H1 (cell line): ENCODE measurements around the gene RHOH. TPM values are rescaled to one million over a fixed set of nuclear protein-coding genes. Genes with fewer than 3 reads are reported as not detected.

Experiments
- CTCF ChIA-PET: fragments of 300-600 bp; sonication (Branson Sonifier 250); formaldehyde crosslinking; loops from one replicate; lab custom pipeline; 2021; ENCODE audit not compliant: partially characterized antibody; lab: Charles Lee
- POLR2A ChIA-PET: fragments of 300-600 bp; sonication (Branson Sonifier 250); formaldehyde crosslinking; loops from one replicate; lab custom pipeline; 2021; ENCODE audit warnings: inconsistent platforms; ENCODE audit not compliant: partially characterized antibody; lab: Charles Lee
- DNase-seq, 2 experiments: peaks; one replicate each; pipeline versions ENCODE4 v3.0.0 to v3.0.0-alpha.2; 2010 to 2022; ENCODE audit warnings: low spot score in 2 of 2, low read depth in 1 of 2, mixed read lengths in 1 of 2
- FAIRE-seq: peaks from 2 replicates; lab custom pipeline; 2011; peaks lifted over from hg19 to GRCh38; lab: Jason Lieb, UNC
- H2AFZ ChIP-seq: 2 replicates; pipeline ENCODE4 v1.8.1; 2012; ENCODE audit warnings: low read length, inconsistent platforms
- H2AK5ac ChIP-seq: 2 replicates; pipeline ENCODE4 v1.6.1; 2013; ENCODE audit warnings: low read depth, low read length
- H2BK120ac ChIP-seq: replicated peaks from 2 replicates; pipeline ENCODE3; 2013; ENCODE audit warnings: low read depth, low read length, inconsistent platforms
- H2BK12ac ChIP-seq: 2 replicates; pipeline ENCODE4 v1.6.1; 2013; ENCODE audit warnings: low read depth, low read length
- H2BK15ac ChIP-seq: 2 replicates; pipeline ENCODE4 v1.6.1; 2013; ENCODE audit warnings: low read length
- H2BK20ac ChIP-seq: 2 replicates; pipeline ENCODE4 v1.6.1; 2013; ENCODE audit warnings: low read length
- H2BK5ac ChIP-seq: 2 replicates; pipeline ENCODE4 v1.6.1; 2013; ENCODE audit warnings: low read depth, low read length
- H3K14ac ChIP-seq: 2 replicates; pipeline ENCODE4 v1.6.1; 2013; ENCODE audit warnings: inconsistent platforms; ENCODE audit not compliant: insufficient read length
- H3K18ac ChIP-seq: 2 replicates; pipeline ENCODE4 v1.6.1; 2013; ENCODE audit warnings: low read length; ENCODE audit errors: extremely low read depth
- H3K23ac ChIP-seq: 2 replicates; pipeline ENCODE4 v1.6.1; 2013; ENCODE audit warnings: inconsistent platforms; ENCODE audit not compliant: insufficient read length
- H3K23me2 ChIP-seq: 2 replicates; pipeline ENCODE4 v1.6.1; 2013; ENCODE audit warnings: low read depth, low read length
- H3K27ac ChIP-seq: 2 replicates; pipeline ENCODE4 v1.6.1; 2011; ENCODE audit warnings: low read depth, low read length, inconsistent platforms
- H3K27me3 ChIP-seq, 4 experiments: replicated peaks in 1 of 4; 1 replicate in 1 of 4; 2 replicates in 3 of 4; pipeline versions ENCODE4 v1.6.1 to v1.8.1; 2011 to 2013; ENCODE audit warnings: low read length in 3 of 4, mild to moderate bottlenecking in 3 of 4, inconsistent platforms in 2 of 4, mixed read lengths in 2 of 4, moderate library complexity in 1 of 4; ENCODE audit not compliant: control insufficient read depth in 3 of 4, insufficient read depth in 3 of 4; ENCODE audit errors: extremely low read depth in 1 of 4
- H3K36me3 ChIP-seq, 4 experiments: 2 replicates each; pipeline versions ENCODE4 v1.6.1 to v1.8.1; 2011 to 2013; ENCODE audit warnings: mild to moderate bottlenecking in 4 of 4, low read length in 3 of 4, moderate library complexity in 2 of 4, control low read depth in 1 of 4, inconsistent platforms in 1 of 4; ENCODE audit not compliant: insufficient read depth in 4 of 4, control insufficient read depth in 2 of 4
- H3K4ac ChIP-seq: replicated peaks from 2 replicates; pipeline ENCODE3; 2013; ENCODE audit warnings: low read length, low read depth, mixed read lengths, inconsistent platforms; ENCODE audit not compliant: insufficient read length
- H3K4me1 ChIP-seq, 4 experiments: replicated peaks in 1 of 4; 1 replicate in 1 of 4; 2 replicates in 3 of 4; pipeline versions ENCODE4 v1.6.1 to v1.8.1; 2011 to 2013; ENCODE audit warnings: low read length in 3 of 4, inconsistent platforms in 2 of 4, mixed read lengths in 1 of 4; ENCODE audit not compliant: insufficient read depth in 4 of 4, control insufficient read depth in 3 of 4
- H3K4me2 ChIP-seq, 2 experiments: 2 replicates each; pipeline versions ENCODE4 v1.6.1 to v1.8.1; 2011 to 2013; ENCODE audit warnings: low read depth in 2 of 2, low read length in 2 of 2, control low read depth in 1 of 2, inconsistent platforms in 1 of 2, mild to moderate bottlenecking in 1 of 2; ENCODE audit not compliant: insufficient read depth in 1 of 2
- H3K4me3 ChIP-seq, 4 experiments: fragments of 200-600, 300-600 bp in 1 of 4; sonication (generic), shearing (Covaris generic), sonication (Bioruptor Twin) in 1 of 4; 2 replicates each; pipeline versions ENCODE4 v1.5.1 to v1.8.1; 2011 to 2016; ENCODE audit warnings: low read length in 4 of 4, low read depth in 3 of 4, control low read depth in 2 of 4, inconsistent platforms in 2 of 4, mild to moderate bottlenecking in 2 of 4, mixed read lengths in 1 of 4, moderate library complexity in 1 of 4; ENCODE audit not compliant: insufficient read depth in 2 of 4; ENCODE audit errors: extremely low read depth in 1 of 4
- H3K56ac ChIP-seq: replicated peaks from 2 replicates; pipeline ENCODE3; 2013; ENCODE audit warnings: low read depth, mild to moderate bottlenecking, mixed read lengths, low read length, inconsistent platforms; ENCODE audit not compliant: insufficient read length
- H3K79me1 ChIP-seq: 2 replicates; pipeline ENCODE4 v1.6.1; 2013; ENCODE audit warnings: low read depth, low read length, control low read depth
- H3K79me2 ChIP-seq, 2 experiments: 2 replicates each; pipeline versions ENCODE4 v1.6.1 to v1.8.1; 2012 to 2013; ENCODE audit warnings: low read length in 2 of 2, mild to moderate bottlenecking in 2 of 2, inconsistent platforms in 1 of 2; ENCODE audit not compliant: insufficient read depth in 2 of 2, control insufficient read depth in 1 of 2
- H3K9ac ChIP-seq, 4 experiments: replicated peaks in 1 of 4; 1 replicate in 1 of 4; 2 replicates in 3 of 4; pipeline versions ENCODE4 v1.6.1 to v1.8.1; 2011 to 2013; ENCODE audit warnings: low read depth in 3 of 4, low read length in 3 of 4, control low read depth in 2 of 4, mild to moderate bottlenecking in 2 of 4, moderate library complexity in 2 of 4, inconsistent platforms in 1 of 4; ENCODE audit errors: extremely low read depth in 1 of 4
- H3K9me3 ChIP-seq, 2 experiments: 2 replicates each; pipeline versions ENCODE4 v1.6.1 to v1.8.1; 2012 to 2013; ENCODE audit warnings: mild to moderate bottlenecking in 2 of 2, moderate library complexity in 2 of 2, control low read depth in 1 of 2, inconsistent platforms in 1 of 2, low read depth in 1 of 2, low read length in 1 of 2, mixed read lengths in 1 of 2; ENCODE audit not compliant: insufficient read depth in 2 of 2
- H4K20me1 ChIP-seq, 2 experiments: replicated peaks in 1 of 2; 2 replicates each; pipeline versions ENCODE3 to v1.8.1; 2011 to 2013; ENCODE audit warnings: inconsistent platforms in 2 of 2, low read length in 2 of 2, mild to moderate bottlenecking in 1 of 2; ENCODE audit not compliant: insufficient read depth in 2 of 2, control insufficient read depth in 1 of 2
- H4K5ac ChIP-seq: 2 replicates; pipeline ENCODE4 v1.6.1; 2013; ENCODE audit warnings: low read length, low read depth, mixed read lengths, inconsistent platforms; ENCODE audit not compliant: insufficient read length
- H4K8ac ChIP-seq: 2 replicates; pipeline ENCODE4 v1.8.0; 2013; ENCODE audit warnings: mild to moderate bottlenecking, moderate library complexity, low read length, inconsistent platforms; ENCODE audit not compliant: insufficient read depth; ENCODE audit errors: extremely low read depth
- H4K91ac ChIP-seq: replicated peaks from 2 replicates; pipeline ENCODE3; 2013; ENCODE audit warnings: low read length, mixed read lengths, inconsistent platforms; ENCODE audit not compliant: insufficient read length
- ASH2L ChIP-seq: fragments of 200-600, 300-600 bp; sonication (generic); IDR thresholded peaks from one replicate; pipeline ENCODE4 v1.7.1; 2017; ENCODE audit warnings: low read length
- ATF2 ChIP-seq: IDR thresholded peaks from 2 replicates; pipeline ENCODE4 v1.6.1; 2012; ENCODE audit warnings: low read length, inconsistent platforms
- BACH1 ChIP-seq: IDR thresholded peaks from 2 replicates; pipeline ENCODE4 v1.6.1; 2012; ENCODE audit warnings: low read length, improper control_type of control experiment
- CHD2 ChIP-seq: IDR thresholded peaks from 2 replicates; pipeline ENCODE4 v1.6.1; 2012; ENCODE audit warnings: low read length, improper control_type of control experiment
- EGR1 ChIP-seq: IDR thresholded peaks from 2 replicates; pipeline ENCODE4 v1.6.1; 2011; ENCODE audit warnings: low read depth, low read length, borderline replicate concordance
- GABPA ChIP-seq: IDR thresholded peaks from 2 replicates; pipeline ENCODE4 v1.6.1; 2011; ENCODE audit warnings: mild to moderate bottlenecking, low read length, moderate library complexity, borderline replicate concordance; ENCODE audit not compliant: insufficient read depth
- GTF2F1 ChIP-seq: IDR thresholded peaks from 2 replicates; pipeline ENCODE4 v1.6.1; 2012; ENCODE audit warnings: low read depth, low read length, improper control_type of control experiment, borderline replicate concordance
- KDM1A ChIP-seq: fragments of 200-600, 300-600 bp; sonication (generic); IDR thresholded peaks from 2 replicates; pipeline ENCODE4 v1.7.1; 2016; ENCODE audit warnings: mild to moderate bottlenecking, low read length, borderline replicate concordance
- SUZ12 ChIP-seq: fragments of 200-600 bp; sonication (generic); IDR thresholded peaks from 2 replicates; pipeline ENCODE4 v1.6.1; 2012; ENCODE audit warnings: mild to moderate bottlenecking, inconsistent platforms, low read length, moderate library complexity, mixed read lengths
- TAF7 ChIP-seq: optimal IDR thresholded peaks from 2 replicates; pipeline ENCODE3; 2011; ENCODE audit warnings: low read depth, mild to moderate bottlenecking, inconsistent platforms, low read length, moderate library complexity, borderline replicate concordance
- TCF12 ChIP-seq: IDR thresholded peaks from 2 replicates; pipeline ENCODE4 v1.6.1; 2011; ENCODE audit warnings: low read depth, mild to moderate bottlenecking, low read length
- USF2 ChIP-seq: IDR thresholded peaks from 2 replicates; pipeline ENCODE4 v1.6.1; 2011; ENCODE audit warnings: low read length, improper control_type of control experiment
- polyA plus RNA-seq, 7 experiments: library from polyadenylated mRNA; depleted of rRNA in 3 of 7; stranded (reverse) in 5 of 7; unstranded in 2 of 7; fragments of >200 nt in 5 of 7; fragments of 200-250 nt in 2 of 7; gene quantifications; 1 replicate in 5 of 7; 2 replicates in 1 of 7; 4 replicates in 1 of 7; pipeline versions ENCODE4 v1.2.1 to v1.2.3, GENCODE V29; 2011 to 2013; ENCODE audit warnings: missing spikeins in 2 of 7, mixed read lengths in 2 of 7
- total RNA-seq: library from RNA; stranded (reverse); fragmentation: NEBNext Ultra II Directional; extraction: Animal tissue kit (Norgen Biotek cat#: 25700); gene quantifications from 2 replicates; pipeline ENCODE4 v1.2.1, GENCODE V29; 2021

Gene RHOH
- total and polyA plus RNA-seq, 2 of the 8 experiments (the other 6 are each of a cell fraction or from before 2014, with no cell fraction given): 5.9 to 6.9 TPM

- Histone ChIP-seq H3K4me1 (peaks cover 1 to 10% (median 6%) of the 10 kb centered on the region in 4 experiments; a peak in 2 of 7 replicates), H3K27ac (no peak overlapping the region), H2BK120ac (no peak overlapping the region), H3K9ac (no peak overlapping the region), H2BK15ac (no peak overlapping the region), H2BK12ac (no peak overlapping the region), H2BK5ac (no peak overlapping the region), H2AFZ (no peak overlapping the region), H3K36me3 (no peaks in the 10 kb centered on the region), H4K20me1 (no peaks in the 10 kb centered on the region), H3K9me3 (no peaks in the 10 kb centered on the region), H3K79me1 (no peaks in the 10 kb centered on the region), H3K23ac (no peak overlapping the region), H4K5ac (no peak overlapping the region), H4K8ac (no peak overlapping the region), H3K18ac (no peak overlapping the region), H3K4me2 (no peak overlapping the region), H3K56ac (no peak overlapping the region), H3K4ac (no peak overlapping the region), H3K14ac (no peak overlapping the region), H2AK5ac (no peak overlapping the region), H3K23me2 (no peaks in the 10 kb centered on the region), H2BK20ac (no peak overlapping the region), H3K79me2 (no peaks in the 10 kb centered on the region), H4K91ac (no peak overlapping the region), H3K4me3 (no peak overlapping the region), H3K27me3 (no peaks in the 10 kb centered on the region; a peak in 2 of 7 replicates)
- DNase-seq (no peak), FAIRE-seq (no peak)
- POLR2A ChIA-PET: interaction anchor here (0.7 to 1.6 kb wide), 2 partner anchors 22 to 24 kb away, joined by 3 read pairs; no protein-coding TSS in a partner anchor
- CTCF ChIA-PET: no interaction called here
- TF ChIP-seq GABPA: no peak
- no peak for TF ChIP-seq EGR1
- no peak for TF ChIP-seq KDM1A
- no peak for TF ChIP-seq TCF12
- TF ChIP-seq GTF2F1: no peak
- no peak for TF ChIP-seq ASH2L
- no peak for TF ChIP-seq CHD2
- TF ChIP-seq SUZ12: no peak
- no peak for TF ChIP-seq BACH1
- TF ChIP-seq USF2: no peak
- TF ChIP-seq TAF7: no peak
- TF ChIP-seq ATF2: no peak
Measured at GRCh38 chr4:40262077-40262528, 65.3 kb downstream of the RHOH start.
